ENCODE data around the gene HNRNPM.

DNA sequence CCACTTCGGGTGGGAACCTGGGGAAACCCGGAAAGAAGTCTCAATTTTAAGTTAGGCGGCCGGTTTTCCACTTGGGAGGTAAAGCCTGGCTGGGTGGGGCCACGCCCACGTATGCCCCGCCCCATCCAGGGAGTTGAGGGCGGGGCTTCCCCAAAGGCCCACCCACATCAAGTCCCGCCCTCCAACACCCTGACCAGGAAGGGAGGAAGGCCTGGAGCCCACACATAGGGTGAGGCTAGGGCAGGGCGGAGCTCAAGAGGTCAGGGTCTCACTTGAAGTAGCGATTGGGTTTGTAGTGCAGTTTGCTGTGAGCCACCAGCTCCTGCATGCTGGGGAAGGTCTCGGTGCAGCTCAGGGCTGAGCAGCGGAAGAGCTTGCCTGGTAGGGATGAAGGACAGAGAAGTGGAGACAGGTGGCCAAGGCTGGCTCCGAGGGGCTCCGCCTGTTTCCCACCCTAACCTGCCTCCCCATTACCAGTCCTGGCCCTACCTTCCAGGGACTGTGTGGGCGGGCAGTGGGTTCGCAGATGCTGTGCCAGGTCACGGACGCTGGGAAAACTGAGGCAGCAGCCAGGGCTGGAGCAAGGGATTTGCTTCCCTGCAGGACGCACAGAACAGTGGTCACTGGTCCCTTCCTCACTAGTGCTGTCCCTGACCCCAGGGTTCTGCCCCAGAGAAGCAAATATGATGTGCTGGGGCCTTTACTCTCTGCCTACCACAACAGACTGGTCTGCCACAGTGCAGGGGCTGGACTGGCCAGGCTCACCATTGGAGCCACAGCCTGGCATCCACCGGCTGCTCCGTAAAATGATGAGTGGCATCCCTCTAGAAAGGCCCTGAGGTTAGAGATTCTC is 67.6 kb downstream of the HNRNPM start:
- TF ChIP-seq, protein P1, sequence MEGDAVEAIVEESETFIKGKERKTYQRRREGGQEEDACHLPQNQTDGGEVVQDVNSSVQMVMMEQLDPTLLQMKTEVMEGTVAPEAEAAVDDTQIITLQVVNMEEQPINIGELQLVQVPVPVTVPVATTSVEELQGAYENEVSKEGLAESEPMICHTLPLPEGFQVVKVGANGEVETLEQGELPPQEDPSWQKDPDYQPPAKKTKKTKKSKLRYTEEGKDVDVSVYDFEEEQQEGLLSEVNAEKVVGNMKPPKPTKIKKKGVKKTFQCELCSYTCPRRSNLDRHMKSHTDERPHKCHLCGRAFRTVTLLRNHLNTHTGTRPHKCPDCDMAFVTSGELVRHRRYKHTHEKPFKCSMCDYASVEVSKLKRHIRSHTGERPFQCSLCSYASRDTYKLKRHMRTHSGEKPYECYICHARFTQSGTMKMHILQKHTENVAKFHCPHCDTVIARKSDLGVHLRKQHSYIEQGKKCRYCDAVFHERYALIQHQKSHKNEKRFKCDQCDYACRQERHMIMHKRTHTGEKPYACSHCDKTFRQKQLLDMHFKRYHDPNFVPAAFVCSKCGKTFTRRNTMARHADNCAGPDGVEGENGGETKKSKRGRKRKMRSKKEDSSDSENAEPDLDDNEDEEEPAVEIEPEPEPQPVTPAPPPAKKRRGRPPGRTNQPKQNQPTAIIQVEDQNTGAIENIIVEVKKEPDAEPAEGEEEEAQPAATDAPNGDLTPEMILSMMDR (IDR thresholded peaks at IDR 0.05), result no peak
- no peak for TF ChIP-seq POLR2A (IDR thresholded peaks at IDR 0.05)
